IMR-90 (cell line): Measurements from ENCODE around the gene FXN.

Experiments
- CEBPB ChIP-seq: IDR thresholded peaks from 2 replicates; pipeline ENCODE4 v1.6.1; 2012; ENCODE audit warnings: low read depth, low read length, improper control_type of control experiment
- CTCF ChIP-seq: conservative IDR thresholded peaks from 2 replicates; pipeline ENCODE4 v1.5.1; 2012; ENCODE audit warnings: mild to moderate bottlenecking, low read depth, low read length, improper control_type of control experiment
- FOS ChIP-seq: fragments of 150-350 bp; IDR thresholded peaks from 2 replicates; pipeline ENCODE4 v1.6.1; 2016; ENCODE audit warnings: low read depth, low read length
- MXI1 ChIP-seq: IDR thresholded peaks from 2 replicates; pipeline ENCODE4 v1.6.1; 2012; ENCODE audit warnings: low read depth, mild to moderate bottlenecking, low read length, moderate library complexity, borderline replicate concordance
- POLR2A ChIP-seq: IDR thresholded peaks from 2 replicates; pipeline ENCODE4 v1.6.1; 2012; ENCODE audit warnings: mild to moderate bottlenecking, low read depth, low read length
- RAD21 ChIP-seq: IDR thresholded peaks from 2 replicates; pipeline ENCODE4 v1.6.1; 2012; ENCODE audit warnings: low read length, improper control_type of control experiment
- RCOR1 ChIP-seq: IDR thresholded peaks from 2 replicates; pipeline ENCODE4 v1.6.1; 2012; ENCODE audit warnings: mild to moderate bottlenecking, low read length, improper control_type of control experiment; ENCODE audit not compliant: insufficient replicate concordance

- TF ChIP-seq CTCF (no peak), POLR2A (no peak), RCOR1 (no peak), RAD21 (no peak), MXI1 (no peak), CEBPB (no peak), FOS (no peak)
Observed at GRCh38 chr9:69136185-69136584, 100.6 kb downstream of the FXN start.
